Endodermal cell (in vitro differentiated cells): ENCODE measurements around the gene ZNF573. TPM values are rescaled to one million over a fixed set of nuclear protein-coding genes. Genes with fewer than 3 reads are reported as not detected.
A peak's percentile ranks its signal among the peaks of the same experiment; 100 is the strongest.

ENCODE experiments used
- DNase-seq: peaks from one replicate; pipeline ENCODE4 v3.0.0-alpha.2; 2017
- H3K27ac ChIP-seq: 2 replicates; pipeline ENCODE4 v1.5.1; 2013; ENCODE audit warnings: mild to moderate bottlenecking, low read depth, low read length, moderate library complexity
- H3K27me3 ChIP-seq: 2 replicates; pipeline ENCODE4 v1.6.1; 2013; ENCODE audit warnings: mild to moderate bottlenecking, low read length, moderate library complexity; ENCODE audit not compliant: insufficient read depth, control insufficient read depth, poor library complexity, severe bottlenecking
- H3K36me3 ChIP-seq: 2 replicates; pipeline ENCODE4 v1.7.0; 2013; ENCODE audit warnings: mild to moderate bottlenecking, low read length, moderate library complexity; ENCODE audit not compliant: control insufficient read depth, insufficient read depth
- H3K4me1 ChIP-seq: one replicate; pipeline ENCODE4 v1.7.0; 2013; ENCODE audit warnings: low read length; ENCODE audit not compliant: control insufficient read depth, insufficient read depth
- H3K4me3 ChIP-seq: 2 replicates; pipeline ENCODE4 v1.5.1; 2013; ENCODE audit warnings: mild to moderate bottlenecking, low read length, moderate library complexity
- H3K9ac ChIP-seq: 2 replicates; pipeline ENCODE4 v1.6.1; 2013; ENCODE audit warnings: mild to moderate bottlenecking, low read length, moderate library complexity; ENCODE audit not compliant: poor library complexity, severe bottlenecking; ENCODE audit errors: extremely low read depth
- H3K9me3 ChIP-seq: 2 replicates; pipeline ENCODE4 v1.6.1; 2013; ENCODE audit warnings: mild to moderate bottlenecking, low read length, moderate library complexity; ENCODE audit not compliant: control insufficient read depth
- H3K27ac Mint-ChIP-seq: 2 replicates; pipeline ENCODE4 v1.8.0; 2020; ENCODE audit warnings: mixed read lengths
- H3K27me3 Mint-ChIP-seq: 2 replicates; pipeline ENCODE4 v1.8.0; 2021; ENCODE audit warnings: mild to moderate bottlenecking, mixed read lengths; ENCODE audit not compliant: insufficient read depth
- H3K36me3 Mint-ChIP-seq: 2 replicates; pipeline ENCODE4 v1.8.0; 2020; ENCODE audit warnings: low read depth, mixed read lengths
- H3K4me1 Mint-ChIP-seq: 2 replicates; pipeline ENCODE4 v1.8.0; 2020; ENCODE audit warnings: mixed read lengths
- H3K4me3 Mint-ChIP-seq: 2 replicates; pipeline ENCODE4 v1.8.0; 2020; ENCODE audit warnings: mild to moderate bottlenecking, moderate library complexity, mixed read lengths
- H3K9me3 Mint-ChIP-seq: 2 replicates; pipeline ENCODE4 v1.8.0; 2020; ENCODE audit warnings: mild to moderate bottlenecking, mixed read lengths
- WGBS, 2 experiments: methylation state at CpG; one replicate each; pipeline versions ENCODE4 v1.1.5 to v1.1.7; 2013; ENCODE audit warnings: missing lambda C conversion rate in 2 of 2, mixed read lengths in 1 of 2; ENCODE audit not compliant: insufficient coverage in 1 of 2, insufficient read length in 1 of 2; 5-methylcytosine and 5-hydroxymethylcytosine counted together
- total RNA-seq, 2 donors: library from RNA; stranded (reverse); fragmentation: NEBNext Ultra II Directional in 1 of 2; extraction: Animal tissue kit (Norgen Biotek cat#: 25700) in 1 of 2; gene quantifications; 2 replicates in 1 of 2; 3 replicates in 1 of 2; pipeline ENCODE4 v1.2.1, GENCODE V29; 2021
- TF ChIP-seq, protein P1 (sequence below): fragments of 200-600 bp; sonication (generic); conservative IDR thresholded peaks from 2 replicates; pipeline ENCODE4 v1.5.0; 2021; ENCODE audit warnings: antibody characterized with exemption, mild to moderate bottlenecking

Gene ZNF573
- total RNA-seq, 2 donors from 2014 or later, result 11.1 to 14.0 TPM

GRCh38 chr19:37691881-37692504 lies 87.4 kb downstream of the ZNF573 start:
- H3K4me3 ChIP-seq, result peak overlapping the region; percentile 81
- H3K4me1 ChIP-seq, result no peaks in the 10 kb centered on the region
- H3K36me3 ChIP-seq, result no peaks in the 10 kb centered on the region
- Mint-ChIP-seq H3K27ac (peak overlapping the region; percentile 82), H3K4me1 (peaks cover 1% of the 10 kb centered on the region), H3K36me3 (peaks cover 7% of the 10 kb centered on the region), H3K27me3 (peaks cover 46% of the 10 kb centered on the region), H3K9me3 (peaks cover 3% of the 10 kb centered on the region), H3K4me3 (peak overlapping the region; percentile 82)
- peak; percentile 91 for DNase-seq
- H3K27ac ChIP-seq, result no peak overlapping the region
- 3 to 10% methylated on average over 16 to 48 of the region's 48 CpGs for WGBS, 2 experiments
- no peaks in the 10 kb centered on the region for H3K9me3 ChIP-seq
- H3K9ac ChIP-seq, result peak overlapping the region; percentile 17
- TF ChIP-seq, protein P1, sequence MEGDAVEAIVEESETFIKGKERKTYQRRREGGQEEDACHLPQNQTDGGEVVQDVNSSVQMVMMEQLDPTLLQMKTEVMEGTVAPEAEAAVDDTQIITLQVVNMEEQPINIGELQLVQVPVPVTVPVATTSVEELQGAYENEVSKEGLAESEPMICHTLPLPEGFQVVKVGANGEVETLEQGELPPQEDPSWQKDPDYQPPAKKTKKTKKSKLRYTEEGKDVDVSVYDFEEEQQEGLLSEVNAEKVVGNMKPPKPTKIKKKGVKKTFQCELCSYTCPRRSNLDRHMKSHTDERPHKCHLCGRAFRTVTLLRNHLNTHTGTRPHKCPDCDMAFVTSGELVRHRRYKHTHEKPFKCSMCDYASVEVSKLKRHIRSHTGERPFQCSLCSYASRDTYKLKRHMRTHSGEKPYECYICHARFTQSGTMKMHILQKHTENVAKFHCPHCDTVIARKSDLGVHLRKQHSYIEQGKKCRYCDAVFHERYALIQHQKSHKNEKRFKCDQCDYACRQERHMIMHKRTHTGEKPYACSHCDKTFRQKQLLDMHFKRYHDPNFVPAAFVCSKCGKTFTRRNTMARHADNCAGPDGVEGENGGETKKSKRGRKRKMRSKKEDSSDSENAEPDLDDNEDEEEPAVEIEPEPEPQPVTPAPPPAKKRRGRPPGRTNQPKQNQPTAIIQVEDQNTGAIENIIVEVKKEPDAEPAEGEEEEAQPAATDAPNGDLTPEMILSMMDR, result peak; percentile 27
- H3K27me3 ChIP-seq, result no peaks in the 10 kb centered on the region

Other genes starting within 250 kb of the ZNF573 start
- 1 to 10 TPM; 3.9 to 5.6 TPM for gene ZNF571, start 184.8 kb downstream of the ZNF573 start, total RNA-seq
- not detected for gene ZNF540, start 184.7 kb downstream of the ZNF573 start, total RNA-seq
- gene ZFP30, start 124.1 kb downstream of the ZNF573 start, total RNA-seq, result 10 to 100 TPM; 14.5 to 22.5 TPM
- gene ZNF607, start 59.8 kb downstream of the ZNF573 start, total RNA-seq, result 10 to 100 TPM; 21.6 to 24.0 TPM
- gene WDR87, start 127.0 kb upstream of the ZNF573 start, total RNA-seq, result not detected
- gene SIPA1L3, start 127.6 kb upstream of the ZNF573 start, total RNA-seq, result 10 to 100 TPM; 42.8 to 48.2 TPM